ENCODE data around the gene MOCS1. TPM values are rescaled to one million over a fixed set of nuclear protein-coding genes. Genes with fewer than 3 reads are reported as not detected.

Gene MOCS1
- total RNA-seq, 1 donor from 2014 or later = 18.4 TPM

- no peaks in the 10 kb centered on the region for H3K4me1 Mint-ChIP-seq
- TF ChIP-seq CTCF (conservative IDR thresholded peaks at IDR 0.05) = no peak
- no peak overlapping the region for H3K4me3 Mint-ChIP-seq
- no peaks in the 10 kb centered on the region for H3K27me3 Mint-ChIP-seq (ENCODE audit: low read depth)
- peaks cover 4% of the 10 kb centered on the region for H3K9me3 Mint-ChIP-seq
- peaks cover 35% of the 10 kb centered on the region for H3K36me3 Mint-ChIP-seq (ENCODE audit: low read depth)
- no peak for DNase-seq (ENCODE audit: low read depth, low spot score)
- H3K27ac Mint-ChIP-seq (ENCODE audit: unreplicated experiment) = no peak overlapping the region
These were observed 10.0 kb downstream of the MOCS1 start for GRCh38 chr6:39924283-39924682.

DNA sequence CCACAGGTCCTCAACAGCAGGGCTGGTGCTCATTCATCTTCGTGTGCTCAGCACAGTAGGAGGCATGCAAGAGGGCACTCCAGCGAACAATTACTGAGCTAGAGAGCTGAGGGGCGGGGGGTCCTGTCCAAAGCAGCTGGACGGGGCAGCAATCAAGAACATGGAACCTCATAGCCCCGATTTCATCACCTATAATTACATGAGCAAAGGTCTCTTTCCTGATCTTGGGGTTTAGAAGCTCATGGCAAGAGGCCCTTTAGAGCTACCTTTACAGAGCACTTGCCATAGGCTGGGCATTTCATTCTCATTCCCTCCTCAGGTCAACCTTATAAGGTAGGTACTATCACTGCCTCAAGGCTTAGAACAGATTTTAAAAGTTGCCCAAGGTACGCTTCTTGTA, 10.4 kb downstream of the MOCS1 start:
- TF ChIP-seq CTCF (conservative IDR thresholded peaks at IDR 0.05) = no peak
- Mint-ChIP-seq H3K36me3 (ENCODE audit: low read depth) (peaks cover 31% of the 10 kb centered on the region), H3K4me1 (no peaks in the 10 kb centered on the region), H3K27ac (ENCODE audit: unreplicated experiment) (no peak overlapping the region), H3K9me3 (peaks cover 4% of the 10 kb centered on the region), H3K4me3 (no peak overlapping the region), H3K27me3 (ENCODE audit: low read depth) (no peaks in the 10 kb centered on the region)
- no peak for DNase-seq (ENCODE audit: low read depth, low spot score)

DNA sequence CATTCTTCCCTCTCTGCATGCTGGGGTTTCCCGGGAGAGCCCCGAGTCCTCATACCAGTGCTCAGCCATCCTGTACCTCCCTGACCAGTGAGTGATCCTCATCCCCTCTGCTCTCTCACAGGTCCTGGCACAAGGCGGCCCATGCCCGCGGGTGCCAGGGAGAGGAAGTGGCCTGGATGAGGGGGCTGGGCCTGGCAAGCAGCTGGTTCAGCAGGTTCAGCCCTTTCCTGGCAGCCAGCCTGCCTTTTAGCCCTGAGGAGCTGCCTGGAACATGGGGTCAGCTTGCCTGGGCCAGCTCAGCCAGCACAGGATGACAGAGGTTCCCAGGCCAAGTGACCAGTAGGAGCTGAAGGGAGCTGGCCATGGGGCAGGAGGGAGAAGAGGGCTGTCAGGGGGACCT, 10.9 kb downstream of the MOCS1 start:
- no peak for DNase-seq (ENCODE audit: low read depth, low spot score)
- TF ChIP-seq CTCF (conservative IDR thresholded peaks at IDR 0.05) = no peak
- no peaks in the 10 kb centered on the region for H3K4me1 Mint-ChIP-seq
- H3K27me3 Mint-ChIP-seq (ENCODE audit: low read depth) = no peaks in the 10 kb centered on the region
- peaks cover 4% of the 10 kb centered on the region for H3K9me3 Mint-ChIP-seq
- no peak overlapping the region for H3K27ac Mint-ChIP-seq (ENCODE audit: unreplicated experiment)
- H3K36me3 Mint-ChIP-seq (ENCODE audit: low read depth) = peaks cover 28% of the 10 kb centered on the region
- H3K4me3 Mint-ChIP-seq = no peak overlapping the region

DNA sequence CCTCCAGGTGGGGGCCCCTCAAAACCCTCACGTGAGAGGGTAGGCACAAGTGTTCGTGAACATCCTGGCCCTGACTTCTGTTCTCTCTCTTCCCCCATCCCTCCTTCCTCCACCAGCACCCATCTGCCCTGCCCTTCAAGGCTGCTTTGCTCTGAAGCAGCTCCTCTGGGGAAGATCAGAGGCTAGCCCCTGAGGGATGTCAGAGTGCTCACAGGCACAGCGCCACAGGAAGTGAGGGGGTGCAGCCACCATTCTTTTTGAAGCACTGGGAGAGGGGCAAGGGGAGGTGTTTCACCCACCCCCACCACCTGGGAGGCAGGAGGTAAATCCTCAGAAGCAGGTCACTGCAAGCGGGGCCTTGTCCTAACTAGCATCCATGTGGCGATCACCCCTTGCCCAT, 11.4 kb downstream of the MOCS1 start:
- Mint-ChIP-seq H3K9me3 (peaks cover 4% of the 10 kb centered on the region), H3K36me3 (ENCODE audit: low read depth) (peaks cover 28% of the 10 kb centered on the region), H3K4me3 (no peak overlapping the region), H3K27ac (ENCODE audit: unreplicated experiment) (no peak overlapping the region), H3K27me3 (ENCODE audit: low read depth) (no peaks in the 10 kb centered on the region), H3K4me1 (no peaks in the 10 kb centered on the region)
- DNase-seq (ENCODE audit: low read depth, low spot score) = no peak
- no peak for TF ChIP-seq CTCF (conservative IDR thresholded peaks at IDR 0.05)

GRCh38 chr6:39920157-39920556, 14.1 kb downstream of the MOCS1 start:
- no peaks in the 10 kb centered on the region for H3K4me1 Mint-ChIP-seq
- no peak for TF ChIP-seq CTCF (conservative IDR thresholded peaks at IDR 0.05)
- H3K27ac Mint-ChIP-seq (ENCODE audit: unreplicated experiment) = no peak overlapping the region
- H3K27me3 Mint-ChIP-seq (ENCODE audit: low read depth) = no peaks in the 10 kb centered on the region
- DNase-seq (ENCODE audit: low read depth, low spot score) = no peak
- H3K9me3 Mint-ChIP-seq = no peaks in the 10 kb centered on the region
- H3K36me3 Mint-ChIP-seq (ENCODE audit: low read depth) = peaks cover 19% of the 10 kb centered on the region
- H3K4me3 Mint-ChIP-seq = no peak overlapping the region

GRCh38 chr6:39918831-39919230, 15.4 kb downstream of the MOCS1 start:
- Mint-ChIP-seq H3K4me1 (no peaks in the 10 kb centered on the region), H3K9me3 (no peaks in the 10 kb centered on the region)
- no peak for TF ChIP-seq CTCF (conservative IDR thresholded peaks at IDR 0.05)

More at GRCh38 chr6:39918831-39919230, 15.4 kb downstream of the MOCS1 start:
- Mint-ChIP-seq H3K27ac (ENCODE audit: unreplicated experiment) (no peak overlapping the region), H3K27me3 (ENCODE audit: low read depth) (no peaks in the 10 kb centered on the region), H3K36me3 (ENCODE audit: low read depth) (peaks cover 12% of the 10 kb centered on the region), H3K4me3 (no peak overlapping the region)
- no peak for DNase-seq (ENCODE audit: low read depth, low spot score)
